Measurements from ENCODE around the gene GSTM4.

GRCh38 chr1:109641861-109642260 lies 14.0 kb upstream of the GSTM4 start:
- TF ChIP-seq MAX (IDR thresholded peaks at IDR 0.05), result no peak
- no peak for TF ChIP-seq ATF3 (IDR thresholded peaks at IDR 0.05)
- no peak for TF ChIP-seq JUND (IDR thresholded peaks at IDR 0.05)
- TF ChIP-seq CTCF (IDR thresholded peaks at IDR 0.05; ENCODE audit: low read depth, low read length, missing input control), result no peak
- no peak for TF ChIP-seq SP1 (IDR thresholded peaks at IDR 0.05)
- TF ChIP-seq TAF1 (conservative IDR thresholded peaks at IDR 0.05), result no peak
